Neural cell (in vitro differentiated cells): ENCODE measurements around the gene OR4K5.

Experiments
- POLR2AphosphoS5 ChIP-seq: IDR thresholded peaks from 2 replicates; pipeline ENCODE4 v1.6.1; 2012
- RAD21 ChIP-seq: fragments of 450-650 bp; conservative IDR thresholded peaks from 2 replicates; pipeline ENCODE4 v1.6.1; 2014; ENCODE audit warnings: antibody characterized with exemption, mild to moderate bottlenecking, moderate library complexity
- TF ChIP-seq, protein P1 (sequence below): fragments of 450-650 bp; IDR thresholded peaks from 2 replicates; pipeline ENCODE4 v1.5.1; 2014; ENCODE audit warnings: antibody characterized with exemption, mild to moderate bottlenecking, moderate library complexity; ENCODE audit not compliant: poor library complexity, severe bottlenecking

GRCh38 chr14:19947413-19948090 lies 27.1 kb downstream of the OR4K5 start:
- TF ChIP-seq, protein P1, sequence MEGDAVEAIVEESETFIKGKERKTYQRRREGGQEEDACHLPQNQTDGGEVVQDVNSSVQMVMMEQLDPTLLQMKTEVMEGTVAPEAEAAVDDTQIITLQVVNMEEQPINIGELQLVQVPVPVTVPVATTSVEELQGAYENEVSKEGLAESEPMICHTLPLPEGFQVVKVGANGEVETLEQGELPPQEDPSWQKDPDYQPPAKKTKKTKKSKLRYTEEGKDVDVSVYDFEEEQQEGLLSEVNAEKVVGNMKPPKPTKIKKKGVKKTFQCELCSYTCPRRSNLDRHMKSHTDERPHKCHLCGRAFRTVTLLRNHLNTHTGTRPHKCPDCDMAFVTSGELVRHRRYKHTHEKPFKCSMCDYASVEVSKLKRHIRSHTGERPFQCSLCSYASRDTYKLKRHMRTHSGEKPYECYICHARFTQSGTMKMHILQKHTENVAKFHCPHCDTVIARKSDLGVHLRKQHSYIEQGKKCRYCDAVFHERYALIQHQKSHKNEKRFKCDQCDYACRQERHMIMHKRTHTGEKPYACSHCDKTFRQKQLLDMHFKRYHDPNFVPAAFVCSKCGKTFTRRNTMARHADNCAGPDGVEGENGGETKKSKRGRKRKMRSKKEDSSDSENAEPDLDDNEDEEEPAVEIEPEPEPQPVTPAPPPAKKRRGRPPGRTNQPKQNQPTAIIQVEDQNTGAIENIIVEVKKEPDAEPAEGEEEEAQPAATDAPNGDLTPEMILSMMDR, result no peak
- no peak for TF ChIP-seq RAD21
- no peak for TF ChIP-seq POLR2AphosphoS5
